ENCODE data around the gene ZNF385D.

The ZNF385D gene

GRCh38 chr3:21585216-21585740, 165.7 kb downstream of the ZNF385D start:
- DNase-seq = no peak

GRCh38 chr3:21573291-21573690, 177.7 kb downstream of the ZNF385D start:
- DNase-seq = no peak

GRCh38 chr3:21564531-21564930, 186.5 kb downstream of the ZNF385D start:
- DNase-seq = no peak

- DNase-seq = no peak
Measured at GRCh38 chr3:21562243-21562642, 188.8 kb downstream of the ZNF385D start.

- no peak for DNase-seq
Measured at GRCh38 chr3:21561472-21561871, 189.5 kb downstream of the ZNF385D start.

GRCh38 chr3:21551019-21551418, 200.0 kb downstream of the ZNF385D start:
- DNase-seq = no peak

- no peak for DNase-seq
Measured at GRCh38 chr3:21544076-21544462, 206.9 kb downstream of the ZNF385D start.

- no peak for DNase-seq
Measured at GRCh38 chr3:21543380-21544075, 207.5 kb downstream of the ZNF385D start.

GRCh38 chr3:21542656-21543379, 208.2 kb downstream of the ZNF385D start:
- DNase-seq = no peak

GRCh38 chr3:21540265-21540664, 210.7 kb downstream of the ZNF385D start:
- no peak for DNase-seq

GRCh38 chr3:21534462-21534861, 216.5 kb downstream of the ZNF385D start:
- no peak for DNase-seq

GRCh38 chr3:21533002-21533401, 218.0 kb downstream of the ZNF385D start:
- DNase-seq = no peak

- no peak for DNase-seq
Measured at GRCh38 chr3:21531909-21532308, 219.1 kb downstream of the ZNF385D start.

- no peak for DNase-seq
Measured at GRCh38 chr3:21528291-21528995, 222.6 kb downstream of the ZNF385D start.

- no peak for DNase-seq
Measured at GRCh38 chr3:21526461-21526860, 224.5 kb downstream of the ZNF385D start.

GRCh38 chr3:21524133-21524532, 226.9 kb downstream of the ZNF385D start:
- no peak for DNase-seq

- no peak for DNase-seq
Measured at GRCh38 chr3:21520106-21520963, 230.7 kb downstream of the ZNF385D start.

- no peak for DNase-seq
Measured at GRCh38 chr3:21517184-21517583, 233.8 kb downstream of the ZNF385D start.

- no peak for DNase-seq
Measured at GRCh38 chr3:21515417-21515816, 235.6 kb downstream of the ZNF385D start.

GRCh38 chr3:21509731-21510470, 241.1 kb downstream of the ZNF385D start:
- no peak for DNase-seq

GRCh38 chr3:21508246-21508645, 242.8 kb downstream of the ZNF385D start:
- no peak for DNase-seq

Measured in activated CD4-positive, alpha-beta T cell treated with anti-CD3 and anti-CD28 coated beads, Interleukin-2, amount 50 U/mL, for 1 hour (primary cell).